ENCODE measurements around the gene GPR37. TPM values are rescaled to one million over a fixed set of nuclear protein-coding genes. Genes with fewer than 3 reads are reported as not detected.

GPR37 gene
- total RNA-seq, 3 donors from 2014 or later, result 0.93 to 1.2 (median 1.1) TPM

- no peaks in the 10 kb centered on the region for H3K4me1 ChIP-seq (ENCODE audit: low read depth)
- ATAC-seq, result no peak
- DNase-seq, result no peak
- no peak overlapping the region for H3K4me3 ChIP-seq
- H3K36me3 ChIP-seq (ENCODE audit: low read depth), result no peaks in the 10 kb centered on the region
- H3K9me3 ChIP-seq, result no peaks in the 10 kb centered on the region
- intact Hi-C loops (cut with DNase I, micrococcal nuclease), result no loop called here
- TF ChIP-seq CTCF (IDR thresholded peaks at IDR 0.05), result no peak
Observed at GRCh38 chr7:124773938-124774337, 8.3 kb upstream of the GPR37 start.

- DNase-seq (no peak), ATAC-seq (no peak)
- no peaks in the 10 kb centered on the region for H3K9me3 ChIP-seq
- intact Hi-C loops (cut with DNase I, micrococcal nuclease), result no loop called here
- H3K4me3 ChIP-seq, result no peak overlapping the region
- H3K4me1 ChIP-seq (ENCODE audit: low read depth), result no peaks in the 10 kb centered on the region
- no peaks in the 10 kb centered on the region for H3K36me3 ChIP-seq (ENCODE audit: low read depth)
- no peak for TF ChIP-seq CTCF (IDR thresholded peaks at IDR 0.05)
Observed at GRCh38 chr7:124773339-124773738, 7.7 kb upstream of the GPR37 start.

GRCh38 chr7:124769136-124769535 is 3.5 kb upstream of the GPR37 start:
- Histone ChIP-seq H3K4me3 (no peak overlapping the region), H3K4me1 (ENCODE audit: low read depth) (peaks cover 10% of the 10 kb centered on the region), H3K9me3 (no peaks in the 10 kb centered on the region), H3K36me3 (ENCODE audit: low read depth) (no peaks in the 10 kb centered on the region)
- DNase-seq (no peak), ATAC-seq (no peak)
- no peak for TF ChIP-seq CTCF (IDR thresholded peaks at IDR 0.05)
- intact Hi-C loops (cut with DNase I, micrococcal nuclease), result no loop called here

GRCh38 chr7:124768525-124768924 is 2.9 kb upstream of the GPR37 start:
- H3K4me1 ChIP-seq (ENCODE audit: low read depth), result peaks cover 12% of the 10 kb centered on the region
- H3K4me3 ChIP-seq, result no peak overlapping the region
- ATAC-seq (no peak), DNase-seq (no peak)
- H3K9me3 ChIP-seq, result no peaks in the 10 kb centered on the region
- TF ChIP-seq CTCF (IDR thresholded peaks at IDR 0.05), result no peak
- no peaks in the 10 kb centered on the region for H3K36me3 ChIP-seq (ENCODE audit: low read depth)
- intact Hi-C loops (cut with DNase I, micrococcal nuclease), result no loop called here

GRCh38 chr7:124764847-124765400 is 668 bp downstream of the GPR37 start:
- H3K36me3 ChIP-seq (ENCODE audit: low read depth), result no peaks in the 10 kb centered on the region
- peak; percentile 37 to 59 (median 57) for DNase-seq
- intact Hi-C loops (cut with DNase I, micrococcal nuclease), result no loop called here
- peak; percentile 47 for ATAC-seq
- H3K4me3 ChIP-seq, result no peak overlapping the region
- peaks cover 12% of the 10 kb centered on the region for H3K4me1 ChIP-seq (ENCODE audit: low read depth)
- H3K9me3 ChIP-seq, result no peaks in the 10 kb centered on the region
- TF ChIP-seq CTCF (IDR thresholded peaks at IDR 0.05), result no peak
